Tibial artery (tissue), 4 donors: ENCODE data around the gene RBMY1D.

Experiments
- DNase-seq, 2 donors: peaks; one replicate each; pipeline ENCODE4 v3.0.0-alpha.2; 2019
- H3K27ac ChIP-seq, 2 donors: fragments of 200-600 bp; sonication (generic) in 1 of 2; 1 replicate in 1 of 2; 2 replicates in 1 of 2; pipeline ENCODE4 v1.5.1; 2018 to 2019; ENCODE audit warnings: mild to moderate bottlenecking in 1 of 2
- H3K27me3 ChIP-seq, 2 donors: fragments of 200-600 bp; sonication (generic) in 1 of 2; one replicate each; pipeline versions ENCODE4 v1.5.1 to v1.6.0; 2016 to 2019
- H3K36me3 ChIP-seq, 3 donors: fragments of 200-600 bp; sonication (generic) in 2 of 3; one replicate each; pipeline ENCODE4 v1.5.1; 2016 to 2019; ENCODE audit warnings: mild to moderate bottlenecking in 2 of 3
- H3K4me1 ChIP-seq, 4 donors: fragments of 200-600 bp; sonication (generic) in 2 of 4; 1 replicate in 3 of 4; 2 replicates in 1 of 4; pipeline ENCODE4 v1.5.1; 2016 to 2019
- H3K4me3 ChIP-seq, 2 donors: fragments of 200-600 bp; sonication (generic) in 1 of 2; 1 replicate in 1 of 2; 2 replicates in 1 of 2; pipeline ENCODE4 v1.5.1; 2018 to 2019; ENCODE audit warnings: mild to moderate bottlenecking in 2 of 2
- H3K9me3 ChIP-seq, 3 donors: fragments of 200-600 bp; sonication (generic) in 1 of 3; one replicate each; pipeline ENCODE4 v1.5.1; 2016 to 2019
- intact Hi-C: fragments of 100-400 bp; cut with DNase I; formaldehyde crosslinking; loops from one replicate; pipeline ENCODE4 v1.15.0; 2023; ENCODE audit warnings: low total_unique reads
- TF ChIP-seq, protein P1 (sequence below), 2 experiments: fragments of 200-600 bp in 1 of 2; fragments of 450-650 bp in 1 of 2; IDR thresholded peaks; one replicate each; pipeline ENCODE4 v1.5.1; 2017 to 2019; ENCODE audit warnings: antibody characterized with exemption in 2 of 2, mild to moderate bottlenecking in 1 of 2, moderate library complexity in 1 of 2

The RBMY1D gene

DNA sequence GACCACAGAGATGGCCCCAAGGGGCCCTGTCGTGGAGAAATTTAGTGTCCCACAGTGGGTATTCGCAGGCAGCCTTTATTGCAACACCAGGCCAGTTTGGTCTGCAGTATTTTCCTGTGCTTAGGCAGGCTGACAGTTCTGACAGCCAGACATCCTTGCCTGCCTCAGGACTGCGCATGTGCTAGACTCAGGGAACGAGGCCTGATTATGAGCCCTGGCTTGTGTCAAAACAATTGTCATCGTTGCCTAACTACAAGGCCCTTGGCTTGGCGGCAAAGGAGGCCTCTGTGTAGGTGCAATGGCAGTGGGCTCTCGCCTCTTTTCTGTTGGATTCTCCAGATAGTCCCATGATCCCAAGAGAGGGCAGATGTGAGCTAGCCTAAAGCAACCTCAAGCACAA is 59.3 kb downstream of the RBMY1D start:
- intact Hi-C loops: no loop called here
- H3K27me3 ChIP-seq: no peaks in the 10 kb centered on the region
- H3K36me3 ChIP-seq: no peaks in the 10 kb centered on the region
- H3K4me3 ChIP-seq: no peak overlapping the region
- H3K4me1 ChIP-seq: no peaks in the 10 kb centered on the region
- DNase-seq: no peak
- no peak overlapping the region for H3K27ac ChIP-seq
- no peaks in the 10 kb centered on the region for H3K9me3 ChIP-seq
- TF ChIP-seq, protein P1, sequence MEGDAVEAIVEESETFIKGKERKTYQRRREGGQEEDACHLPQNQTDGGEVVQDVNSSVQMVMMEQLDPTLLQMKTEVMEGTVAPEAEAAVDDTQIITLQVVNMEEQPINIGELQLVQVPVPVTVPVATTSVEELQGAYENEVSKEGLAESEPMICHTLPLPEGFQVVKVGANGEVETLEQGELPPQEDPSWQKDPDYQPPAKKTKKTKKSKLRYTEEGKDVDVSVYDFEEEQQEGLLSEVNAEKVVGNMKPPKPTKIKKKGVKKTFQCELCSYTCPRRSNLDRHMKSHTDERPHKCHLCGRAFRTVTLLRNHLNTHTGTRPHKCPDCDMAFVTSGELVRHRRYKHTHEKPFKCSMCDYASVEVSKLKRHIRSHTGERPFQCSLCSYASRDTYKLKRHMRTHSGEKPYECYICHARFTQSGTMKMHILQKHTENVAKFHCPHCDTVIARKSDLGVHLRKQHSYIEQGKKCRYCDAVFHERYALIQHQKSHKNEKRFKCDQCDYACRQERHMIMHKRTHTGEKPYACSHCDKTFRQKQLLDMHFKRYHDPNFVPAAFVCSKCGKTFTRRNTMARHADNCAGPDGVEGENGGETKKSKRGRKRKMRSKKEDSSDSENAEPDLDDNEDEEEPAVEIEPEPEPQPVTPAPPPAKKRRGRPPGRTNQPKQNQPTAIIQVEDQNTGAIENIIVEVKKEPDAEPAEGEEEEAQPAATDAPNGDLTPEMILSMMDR (IDR thresholded peaks at IDR 0.05): no peak
